Measurements from ENCODE around the gene SETD1A.
A peak's percentile ranks its signal among the peaks of the same experiment; 100 is the strongest.

Gene SETD1A

DNA sequence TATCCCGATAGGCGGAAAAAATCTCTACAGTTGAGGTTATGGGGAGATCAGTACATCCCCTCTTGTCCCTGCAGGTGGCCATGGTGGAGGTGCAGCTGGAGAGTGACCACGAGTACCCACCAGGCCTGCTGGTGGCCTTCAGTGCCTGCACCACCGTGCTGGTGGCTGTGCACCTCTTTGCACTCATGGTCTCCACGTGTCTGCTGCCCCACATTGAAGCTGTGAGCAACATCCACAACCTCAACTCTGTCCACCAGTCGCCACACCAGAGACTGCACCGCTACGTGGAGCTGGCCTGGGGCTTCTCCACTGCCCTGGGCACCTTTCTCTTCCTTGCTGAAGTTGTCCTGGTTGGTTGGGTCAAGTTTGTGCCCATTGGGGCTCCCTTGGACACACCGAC, 4.4 kb upstream of the SETD1A start:
- no peak for TF ChIP-seq CTCF (IDR thresholded peaks at IDR 0.05)

- TF ChIP-seq CTCF (IDR thresholded peaks at IDR 0.05) = peak; percentile 52
These were observed 3.9 kb upstream of the SETD1A start for GRCh38 chr16:30953511-30954124.

GRCh38 chr16:30954993-30955392, 2.6 kb upstream of the SETD1A start:
- no peak for TF ChIP-seq CTCF (IDR thresholded peaks at IDR 0.05)

- no peak for TF ChIP-seq CTCF (IDR thresholded peaks at IDR 0.05)
These were observed 726 bp upstream of the SETD1A start for GRCh38 chr16:30956601-30957455.

DNA sequence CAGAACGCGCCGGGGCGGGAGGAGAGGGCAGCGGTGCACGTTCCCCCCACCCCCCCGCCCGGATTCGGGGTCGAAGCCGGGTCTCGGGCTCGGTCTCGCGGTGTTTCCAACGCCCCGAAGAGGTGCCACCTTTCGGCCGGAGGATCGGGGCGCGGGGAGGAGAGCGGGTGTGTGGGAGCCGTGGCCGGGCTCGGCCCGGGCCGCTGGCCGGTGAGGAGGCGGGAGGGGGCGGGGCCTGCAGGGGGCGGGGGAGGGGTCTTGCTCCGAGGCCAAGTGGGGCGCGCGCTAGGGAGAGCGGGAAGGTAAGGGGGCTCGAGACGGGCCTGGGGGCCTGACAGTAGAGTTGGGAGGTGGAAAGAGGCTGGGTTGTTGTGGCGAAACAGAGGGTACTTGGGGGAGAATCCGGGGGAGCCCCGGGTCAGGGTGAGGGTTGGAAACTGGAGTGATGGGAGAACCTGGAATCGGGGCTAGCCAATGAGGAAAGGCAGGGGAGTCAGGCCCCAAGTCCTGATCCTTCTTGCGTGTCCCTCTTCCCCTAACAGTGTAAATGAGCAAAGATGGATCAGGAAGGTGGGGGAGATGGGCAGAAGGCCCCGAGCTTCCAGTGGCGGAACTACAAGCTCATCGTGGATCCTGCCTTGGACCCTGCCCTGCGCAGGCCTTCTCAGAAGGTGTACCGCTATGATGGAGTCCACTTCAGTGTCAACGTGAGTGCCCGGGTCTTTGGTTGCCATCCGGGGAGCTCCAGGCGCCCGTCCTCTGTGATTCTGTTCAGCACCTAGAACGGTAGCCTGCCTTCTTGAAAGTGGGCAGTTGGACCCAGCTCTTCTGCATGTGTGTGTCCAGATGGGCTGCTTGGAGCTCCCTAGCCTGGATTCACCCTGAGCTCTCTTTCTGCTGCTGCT, 873 bp downstream of the SETD1A start:
- no peak for TF ChIP-seq CTCF (IDR thresholded peaks at IDR 0.05)

- TF ChIP-seq CTCF (IDR thresholded peaks at IDR 0.05) = no peak
These were observed 3.8 kb downstream of the SETD1A start for GRCh38 chr16:30961384-30961783.

DNA sequence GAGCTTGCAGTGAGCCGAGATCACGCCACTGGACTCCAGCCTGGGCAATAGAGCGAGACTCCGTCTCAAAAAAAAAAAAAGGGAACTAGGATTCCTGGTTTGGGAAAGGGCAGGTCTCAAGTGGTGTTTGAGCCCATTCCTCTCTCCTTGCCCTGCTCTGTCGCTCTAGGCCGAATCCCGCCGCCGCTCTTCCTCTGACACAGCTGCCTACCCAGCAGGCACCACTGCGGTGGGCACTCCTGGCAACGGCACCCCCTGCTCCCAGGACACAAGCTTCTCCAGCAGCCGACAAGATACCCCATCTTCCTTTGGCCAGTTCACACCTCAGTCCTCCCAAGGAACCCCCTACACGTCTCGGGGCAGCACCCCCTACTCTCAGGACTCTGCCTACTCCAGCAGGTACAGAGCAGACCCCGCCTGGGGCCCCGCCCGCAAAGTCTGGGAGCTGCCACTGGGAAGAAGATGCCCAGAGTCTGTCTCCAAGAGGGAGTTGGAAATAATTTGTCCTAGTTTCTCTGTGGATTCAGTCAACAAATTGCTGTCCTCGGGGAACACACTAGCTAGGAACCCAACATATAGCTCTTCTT, 6.5 kb downstream of the SETD1A start:
- no peak for TF ChIP-seq CTCF (IDR thresholded peaks at IDR 0.05)
